Right lobe of liver (tissue), 4 donors: Measurements from ENCODE around the gene ASPSCR1.

Source experiments
- CTCF ChIP-seq, 4 donors: fragments of 200-600 bp in 3 of 4; fragments of 450-650 bp in 1 of 4; IDR thresholded peaks; one replicate each; pipeline versions ENCODE4 v1.5.1 to v1.8.0; 2016 to 2022; ENCODE audit warnings: antibody characterized with exemption in 4 of 4, mild to moderate bottlenecking in 2 of 4
- POLR2A ChIP-seq: fragments of 450-650 bp; IDR thresholded peaks from one replicate; pipeline ENCODE4 v1.6.1; 2017; ENCODE audit warnings: antibody characterized with exemption, mild to moderate bottlenecking
- donor health status: DM: no; HTN: no; CAD: no.
- donor health status: DM: no; HTN: no; CAD: no.
- donor health status: DM: no; HTN: yes; CAD: no.

DNA sequence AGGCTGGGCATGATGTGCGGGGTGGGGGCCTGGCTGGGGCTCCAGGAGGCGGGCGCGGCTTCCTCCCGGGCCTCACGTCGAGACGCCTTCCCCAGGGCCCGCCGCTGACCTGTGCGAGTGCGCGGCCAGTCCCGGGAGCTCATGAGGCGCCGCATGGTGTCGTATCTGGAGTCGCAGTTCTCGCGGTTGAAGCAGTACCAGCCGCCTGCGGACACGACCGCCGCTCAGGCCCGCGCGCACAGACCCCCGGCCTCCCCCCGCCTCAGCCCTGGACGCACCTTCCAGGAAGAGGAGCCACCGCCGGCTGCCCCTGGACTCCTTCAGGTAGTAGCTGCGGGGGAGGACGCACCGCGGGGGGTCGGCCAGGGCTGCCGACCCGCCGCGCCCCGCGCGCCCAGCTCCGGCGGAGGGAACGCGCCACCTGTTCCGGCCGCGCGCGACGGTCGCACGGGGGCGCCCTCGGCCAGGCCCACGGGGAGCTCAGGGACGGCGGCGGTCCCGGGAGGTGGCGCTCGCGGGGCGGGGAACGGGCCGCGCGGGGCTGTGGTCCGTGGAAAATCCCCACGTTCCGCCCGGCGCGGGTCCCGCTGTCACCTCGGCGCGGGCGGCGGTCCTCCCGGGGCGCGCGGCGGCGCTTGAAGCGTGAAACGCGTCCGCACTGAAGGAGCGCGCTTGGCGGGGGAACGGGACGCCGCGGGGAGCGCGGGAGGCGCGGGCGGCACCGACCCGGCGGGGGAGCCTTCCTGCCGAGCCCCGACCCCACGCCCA, 17.9 kb upstream of the ASPSCR1 start:
- TF ChIP-seq CTCF (IDR thresholded peaks at IDR 0.05), result peak; percentile 63 to 100 (median 86)
- TF ChIP-seq POLR2A, result no peak
